PFSK-1 (cell line): Measurements from ENCODE around the gene SURF1.

ENCODE experiments used
- FOXP2 ChIP-seq: optimal IDR thresholded peaks from 2 replicates; pipeline ENCODE3; 2011; ENCODE audit warnings: borderline replicate concordance, control low read depth, inconsistent platforms; ENCODE audit not compliant: insufficient read depth; ENCODE audit errors: extremely low read length, extremely low read depth
- POLR2AphosphoS5 ChIP-seq: IDR thresholded peaks from 2 replicates; pipeline ENCODE4 v1.6.1; 2012; ENCODE audit warnings: low read depth, mild to moderate bottlenecking, control low read depth, low read length, moderate library complexity
- REST ChIP-seq, 2 experiments: IDR thresholded peaks; 2 replicates each; pipeline versions ENCODE4 v1.6.1 to v1.8.0; 2011 to 2012; ENCODE audit warnings: low read depth in 2 of 2, low read length in 2 of 2, control low read depth in 1 of 2, inconsistent platforms in 1 of 2, mild to moderate bottlenecking in 1 of 2, moderate library complexity in 1 of 2; ENCODE audit not compliant: insufficient read depth in 1 of 2
- SIN3A ChIP-seq: IDR thresholded peaks from 2 replicates; pipeline ENCODE4 v1.6.1; 2012; ENCODE audit warnings: mild to moderate bottlenecking, low read length, moderate library complexity, borderline replicate concordance; ENCODE audit not compliant: insufficient read depth
- TAF1 ChIP-seq: IDR thresholded peaks from 2 replicates; pipeline ENCODE4 v1.6.1; 2012; ENCODE audit warnings: low read length, control low read depth, borderline replicate concordance; ENCODE audit not compliant: insufficient read depth

DNA sequence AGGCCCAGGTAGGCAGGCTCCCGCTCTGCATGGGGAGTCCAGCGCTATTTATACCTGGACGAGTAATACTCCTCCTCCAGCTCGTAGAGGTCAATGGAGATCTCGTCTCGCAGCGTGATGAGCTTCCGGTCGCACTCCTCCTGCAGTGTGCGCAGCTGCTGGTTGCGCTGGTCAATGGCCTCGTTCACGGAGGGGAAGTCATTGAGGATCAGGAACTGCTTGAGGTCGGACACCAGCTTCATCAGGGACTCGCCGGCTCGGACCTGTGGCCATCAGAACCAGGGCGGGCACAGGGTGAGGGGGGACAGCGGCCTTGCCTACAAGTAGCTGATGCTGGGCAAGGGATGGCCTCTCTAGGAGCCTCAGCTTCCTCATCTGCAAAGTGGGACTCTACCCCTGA is 12.2 kb downstream of the SURF1 start:
- no peak for TF ChIP-seq POLR2AphosphoS5
- no peak for TF ChIP-seq TAF1
- no peak for TF ChIP-seq SIN3A
- no peak for TF ChIP-seq REST (IDR thresholded peaks at IDR 0.05; ENCODE audit: insufficient read depth in 1 of 2, low read depth in 2 of 2, low read length in 2 of 2)
- TF ChIP-seq FOXP2, result no peak
